Fibroblast of pulmonary artery (primary cell): ENCODE data around the gene PGLYRP4.

Source experiments
- DNase-seq: peaks from one replicate; pipeline ENCODE4 v3.0.0-alpha.2; 2010; ENCODE audit warnings: low read depth
- H3K4me3 ChIP-seq: replicated peaks from 2 replicates; pipeline ENCODE4 v1.5.1; 2011; ENCODE audit warnings: low read depth, mild to moderate bottlenecking, control low read depth, low read length, moderate library complexity
- TF ChIP-seq, protein P1 (sequence below): IDR thresholded peaks from 2 replicates; pipeline ENCODE4 v1.5.1; 2011; ENCODE audit warnings: mild to moderate bottlenecking, control low read depth, low read length, inconsistent platforms; ENCODE audit errors: missing control alignments

Gene PGLYRP4, protein sequence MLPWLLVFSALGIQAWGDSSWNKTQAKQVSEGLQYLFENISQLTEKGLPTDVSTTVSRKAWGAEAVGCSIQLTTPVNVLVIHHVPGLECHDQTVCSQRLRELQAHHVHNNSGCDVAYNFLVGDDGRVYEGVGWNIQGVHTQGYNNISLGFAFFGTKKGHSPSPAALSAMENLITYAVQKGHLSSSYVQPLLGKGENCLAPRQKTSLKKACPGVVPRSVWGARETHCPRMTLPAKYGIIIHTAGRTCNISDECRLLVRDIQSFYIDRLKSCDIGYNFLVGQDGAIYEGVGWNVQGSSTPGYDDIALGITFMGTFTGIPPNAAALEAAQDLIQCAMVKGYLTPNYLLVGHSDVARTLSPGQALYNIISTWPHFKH

DNA sequence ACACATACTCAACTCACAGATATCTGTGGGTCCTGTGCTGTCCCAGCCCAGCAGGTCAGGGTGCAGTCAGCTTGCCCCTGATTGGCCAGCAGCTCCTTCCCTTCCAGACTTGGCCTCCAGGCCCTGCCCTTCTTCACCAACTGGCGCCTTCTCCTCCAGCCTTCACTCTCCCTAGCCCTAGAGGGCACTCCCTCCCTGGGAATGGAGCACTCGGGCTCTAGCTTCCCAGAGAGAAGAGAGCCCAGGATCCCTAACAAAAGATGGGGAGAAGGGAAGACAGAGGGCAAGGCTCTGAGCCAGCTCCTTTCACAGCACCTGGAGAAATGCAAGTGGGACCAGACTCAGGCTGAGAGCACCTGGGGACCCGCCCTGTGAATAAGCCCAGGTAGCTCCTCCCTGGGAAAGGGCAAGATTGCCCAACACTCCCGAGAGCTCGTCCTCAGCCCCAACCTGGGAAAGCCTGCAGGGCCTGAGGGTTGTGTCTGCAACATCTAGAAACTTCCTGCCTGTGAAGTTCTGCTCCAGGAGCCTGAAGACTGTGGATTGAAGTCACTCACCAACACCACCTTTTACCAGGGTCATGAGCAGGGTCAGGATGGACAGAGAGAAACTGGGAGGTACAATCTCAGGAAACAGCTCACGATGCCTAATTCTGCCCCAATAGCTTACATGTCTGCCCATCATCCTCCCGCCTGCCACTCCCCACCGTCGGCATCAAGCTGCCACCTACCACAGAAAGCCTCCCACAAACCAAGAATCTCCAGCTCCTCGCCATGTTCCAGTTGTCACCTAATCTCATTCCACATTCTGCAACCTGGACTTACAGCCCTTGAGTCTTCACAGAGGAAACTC lies at the start of gene PGLYRP4:
Gene PGLYRP4, minus strand, starts transcription at position 331 of the 852 bp plus-strand sequence. CDS start 909 bp downstream, outside the sequence.
- no peak within 1 kb of the TSS for H3K4me3 ChIP-seq
- DNase-seq, result no peak
- TF ChIP-seq, protein P1, sequence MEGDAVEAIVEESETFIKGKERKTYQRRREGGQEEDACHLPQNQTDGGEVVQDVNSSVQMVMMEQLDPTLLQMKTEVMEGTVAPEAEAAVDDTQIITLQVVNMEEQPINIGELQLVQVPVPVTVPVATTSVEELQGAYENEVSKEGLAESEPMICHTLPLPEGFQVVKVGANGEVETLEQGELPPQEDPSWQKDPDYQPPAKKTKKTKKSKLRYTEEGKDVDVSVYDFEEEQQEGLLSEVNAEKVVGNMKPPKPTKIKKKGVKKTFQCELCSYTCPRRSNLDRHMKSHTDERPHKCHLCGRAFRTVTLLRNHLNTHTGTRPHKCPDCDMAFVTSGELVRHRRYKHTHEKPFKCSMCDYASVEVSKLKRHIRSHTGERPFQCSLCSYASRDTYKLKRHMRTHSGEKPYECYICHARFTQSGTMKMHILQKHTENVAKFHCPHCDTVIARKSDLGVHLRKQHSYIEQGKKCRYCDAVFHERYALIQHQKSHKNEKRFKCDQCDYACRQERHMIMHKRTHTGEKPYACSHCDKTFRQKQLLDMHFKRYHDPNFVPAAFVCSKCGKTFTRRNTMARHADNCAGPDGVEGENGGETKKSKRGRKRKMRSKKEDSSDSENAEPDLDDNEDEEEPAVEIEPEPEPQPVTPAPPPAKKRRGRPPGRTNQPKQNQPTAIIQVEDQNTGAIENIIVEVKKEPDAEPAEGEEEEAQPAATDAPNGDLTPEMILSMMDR, result no peak

DNA sequence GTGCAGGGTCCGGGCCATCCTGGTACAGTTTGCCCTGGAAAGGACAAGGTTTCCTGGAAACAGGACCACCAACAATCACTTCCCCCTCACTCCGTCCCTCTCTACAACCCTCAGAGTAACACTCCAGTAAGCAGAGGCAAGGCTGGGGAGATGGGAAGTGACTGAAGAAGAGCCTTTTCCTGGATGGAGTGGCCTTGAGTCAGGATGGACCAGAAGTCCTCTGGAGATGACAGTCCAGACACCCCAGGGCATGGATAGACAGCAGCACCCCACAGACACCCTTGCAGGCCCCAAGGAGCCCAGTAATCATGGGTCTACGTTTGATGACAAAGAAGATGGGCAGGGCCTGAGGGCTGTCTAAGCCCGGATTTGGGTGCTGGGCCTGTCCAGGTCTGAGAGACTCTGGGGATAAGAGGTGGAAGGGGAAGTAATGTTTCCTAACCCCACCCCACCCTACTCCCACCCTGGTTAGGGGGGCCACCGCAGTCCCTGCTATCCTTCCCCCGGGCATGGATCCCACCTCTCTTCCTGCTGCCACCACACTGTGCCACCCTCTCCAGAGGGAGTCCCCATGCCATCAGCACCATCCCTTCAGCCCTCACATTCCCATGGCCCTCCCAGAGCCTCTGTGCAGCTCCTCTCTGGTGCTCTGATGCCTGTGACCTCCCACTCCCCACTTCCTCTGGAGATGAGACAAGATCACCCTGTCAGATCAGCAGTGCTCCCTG lies 49.4 kb upstream of the PGLYRP4 start:
- TF ChIP-seq, protein P1, result no peak
- H3K4me3 ChIP-seq, result no peak overlapping the region

DNA sequence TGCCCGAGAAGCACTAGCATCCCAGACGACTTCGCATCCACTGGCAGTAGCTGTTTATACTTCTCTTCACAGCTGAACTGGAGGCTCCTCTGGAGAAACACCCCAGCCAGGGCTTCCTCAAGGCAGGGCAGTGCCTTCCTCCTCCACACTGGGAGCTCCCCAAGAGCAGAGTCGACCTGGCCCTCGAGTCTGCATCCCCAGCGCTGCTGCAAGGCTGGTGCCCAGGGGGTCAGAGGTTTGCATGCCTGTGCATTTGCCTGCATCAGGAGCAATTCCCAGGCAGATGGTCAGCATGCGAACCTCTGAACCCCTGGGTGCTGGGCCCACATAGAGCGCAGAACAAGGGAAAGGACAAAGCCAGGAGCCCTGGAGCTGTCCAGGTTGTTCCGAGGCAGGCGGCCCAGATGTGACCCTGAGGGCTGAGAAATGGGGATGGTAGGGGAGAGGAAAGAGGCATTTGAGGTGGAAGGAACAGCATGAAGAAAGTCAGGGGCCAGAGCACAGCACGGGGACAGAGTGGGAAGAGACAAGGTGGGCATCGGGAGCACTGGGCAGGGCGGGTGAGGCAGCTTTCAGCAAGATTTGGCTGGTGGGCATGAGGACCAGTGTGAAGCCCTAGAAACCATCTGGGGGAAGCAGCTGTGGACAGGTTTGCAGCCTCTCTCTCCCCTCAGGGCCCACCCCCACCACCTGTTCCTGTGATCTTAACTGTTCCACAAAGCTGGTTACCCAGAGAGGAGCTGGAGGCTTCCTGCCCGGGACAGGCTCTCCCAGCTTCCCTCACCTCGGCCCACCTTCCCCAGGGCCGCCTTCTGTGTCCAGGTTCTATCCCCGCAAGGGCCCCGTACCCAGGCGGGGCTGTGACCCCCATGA lies 48.6 kb upstream of the PGLYRP4 start:
- H3K4me3 ChIP-seq, result no peak overlapping the region
- DNase-seq, result no peak
- TF ChIP-seq, protein P1, result no peak

More for the DNA sequence above, 49.4 kb upstream of the PGLYRP4 start:
- no peak for DNase-seq

DNA sequence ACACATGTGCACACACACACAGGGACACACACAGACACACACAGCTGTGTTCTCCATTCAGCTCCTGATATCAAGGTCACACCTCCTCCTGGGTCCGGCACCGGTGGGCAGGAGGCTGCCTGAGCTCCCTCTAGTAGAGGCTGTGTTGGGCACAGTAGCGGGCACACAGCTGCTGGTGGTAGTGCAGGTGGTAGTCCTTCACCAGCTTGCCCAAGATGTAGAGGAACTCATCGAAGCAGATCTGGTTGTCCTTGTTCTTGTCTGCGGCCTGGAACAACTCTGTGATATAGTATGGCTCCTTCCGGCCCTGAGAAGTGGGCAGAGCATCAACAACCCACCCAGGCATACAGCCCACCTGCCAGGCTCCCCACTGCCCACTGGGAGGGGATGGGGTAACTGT lies 47.8 kb upstream of the PGLYRP4 start:
- H3K4me3 ChIP-seq, result no peak overlapping the region
- DNase-seq, result no peak
- TF ChIP-seq, protein P1, result no peak

DNA sequence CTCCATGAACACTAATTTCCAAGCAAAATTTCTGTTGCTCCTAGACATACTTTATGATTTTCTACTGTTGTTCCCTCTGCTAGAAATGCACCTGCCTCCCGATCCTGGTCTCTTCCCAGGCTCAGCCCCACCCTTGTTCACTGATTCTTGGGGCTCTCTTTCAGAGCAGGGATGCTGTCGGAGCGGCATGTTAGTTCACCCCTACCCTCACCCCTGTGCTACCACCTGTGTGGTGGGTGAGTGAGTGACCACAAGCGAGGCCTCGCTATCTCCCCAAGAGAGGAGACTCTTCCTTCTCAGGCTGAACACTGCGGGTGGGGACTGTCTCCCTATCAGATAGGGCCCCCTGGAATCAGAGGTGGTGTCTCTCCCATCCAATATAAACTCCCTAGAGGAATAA lies 47.1 kb upstream of the PGLYRP4 start:
- DNase-seq, result no peak
- H3K4me3 ChIP-seq, result no peak overlapping the region
- TF ChIP-seq, protein P1, result no peak

DNA sequence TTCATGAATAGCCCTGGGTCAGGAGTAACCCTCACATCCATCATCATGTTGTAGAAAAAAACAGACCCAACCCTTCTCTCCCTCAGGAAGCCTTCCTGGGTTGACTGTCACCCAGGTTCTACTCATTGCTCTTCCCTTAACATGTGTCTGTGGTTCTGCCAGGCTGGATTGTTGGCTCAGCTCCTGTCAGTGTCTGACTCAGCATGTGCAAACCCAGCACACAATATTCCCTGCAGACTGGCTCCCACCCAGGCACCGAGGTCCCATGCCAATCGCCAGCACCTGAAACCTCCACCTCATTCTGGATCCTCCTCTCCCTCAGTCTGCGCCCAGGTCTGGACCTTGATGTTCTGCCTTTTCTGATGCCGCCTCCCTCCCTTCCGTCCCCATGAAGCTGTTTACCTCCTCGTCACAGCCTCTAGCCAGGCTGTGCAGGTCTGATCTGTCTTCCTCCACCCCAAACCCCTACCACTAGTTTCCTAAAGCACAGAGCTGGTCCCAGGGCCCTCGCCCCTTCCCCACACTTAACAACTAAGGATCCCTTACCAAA lies 46.6 kb upstream of the PGLYRP4 start:
- H3K4me3 ChIP-seq, result no peak overlapping the region
- TF ChIP-seq, protein P1, result no peak

More for the DNA sequence above, 46.6 kb upstream of the PGLYRP4 start:
- DNase-seq, result no peak
